HG03159 (cell line): ENCODE measurements around the gene GLRX.
A peak's percentile ranks its signal among the peaks of the same experiment; 100 is the strongest.
"Not testable (repeated sequence)": the region's sequence is repeated elsewhere in the genome, so short reads cannot be mapped to it uniquely, and the experiment has no call there.

Source experiments
- ATAC-seq: cut with Tn5 transposase; IDR thresholded peaks from one replicate; pipeline ENCODE4 v1.9.1; 2021; ENCODE audit warnings: mild to moderate bottlenecking, moderate library complexity; ENCODE audit not compliant: unreplicated experiment

Gene GLRX

GRCh38 chr5:95853490-95853889, 31.0 kb upstream of the GLRX start:
- no peak for ATAC-seq

DNA sequence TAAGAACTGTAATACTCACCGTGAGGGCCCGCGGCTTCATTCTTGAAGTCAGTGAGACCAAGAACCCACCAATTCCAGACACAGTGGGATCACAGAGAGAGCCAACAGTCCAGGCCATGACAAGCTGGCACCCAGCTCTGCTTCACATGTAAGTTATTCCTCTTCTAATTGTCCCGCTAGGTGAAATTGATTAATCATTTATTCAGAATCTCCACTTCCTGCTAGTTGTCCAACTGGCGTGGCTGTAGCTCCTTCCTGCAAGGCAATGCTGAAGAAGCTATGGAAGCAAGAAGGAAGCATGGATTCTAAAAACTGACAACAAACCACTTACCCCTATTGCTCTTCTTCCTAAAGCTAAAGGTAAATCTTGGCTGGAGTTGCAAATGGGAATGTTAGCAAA, 30.0 kb upstream of the GLRX start:
- ATAC-seq = no peak

GRCh38 chr5:95851141-95851540, 28.6 kb upstream of the GLRX start:
- ATAC-seq = not testable (repeated sequence)

GRCh38 chr5:95850391-95850894, 27.9 kb upstream of the GLRX start:
- ATAC-seq = no peak

- ATAC-seq = no peak
These were observed 26.2 kb upstream of the GLRX start for GRCh38 chr5:95848701-95849100.

DNA sequence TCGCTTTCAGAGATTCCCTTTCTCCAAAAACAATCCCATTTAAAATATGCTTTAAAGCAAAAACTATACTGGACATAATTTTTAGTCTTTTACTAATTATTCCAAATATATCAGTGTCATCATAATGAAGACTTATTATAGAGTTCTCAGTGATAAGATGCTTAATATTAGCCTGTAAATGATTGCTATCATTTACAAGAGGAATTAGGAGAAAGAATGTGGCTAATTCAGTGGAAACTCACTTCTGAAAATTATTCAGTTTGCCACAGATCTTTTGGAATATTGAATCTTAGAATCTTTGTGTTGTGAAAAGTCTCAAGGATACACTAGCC, 24.7 kb upstream of the GLRX start:
- no peak for ATAC-seq

DNA sequence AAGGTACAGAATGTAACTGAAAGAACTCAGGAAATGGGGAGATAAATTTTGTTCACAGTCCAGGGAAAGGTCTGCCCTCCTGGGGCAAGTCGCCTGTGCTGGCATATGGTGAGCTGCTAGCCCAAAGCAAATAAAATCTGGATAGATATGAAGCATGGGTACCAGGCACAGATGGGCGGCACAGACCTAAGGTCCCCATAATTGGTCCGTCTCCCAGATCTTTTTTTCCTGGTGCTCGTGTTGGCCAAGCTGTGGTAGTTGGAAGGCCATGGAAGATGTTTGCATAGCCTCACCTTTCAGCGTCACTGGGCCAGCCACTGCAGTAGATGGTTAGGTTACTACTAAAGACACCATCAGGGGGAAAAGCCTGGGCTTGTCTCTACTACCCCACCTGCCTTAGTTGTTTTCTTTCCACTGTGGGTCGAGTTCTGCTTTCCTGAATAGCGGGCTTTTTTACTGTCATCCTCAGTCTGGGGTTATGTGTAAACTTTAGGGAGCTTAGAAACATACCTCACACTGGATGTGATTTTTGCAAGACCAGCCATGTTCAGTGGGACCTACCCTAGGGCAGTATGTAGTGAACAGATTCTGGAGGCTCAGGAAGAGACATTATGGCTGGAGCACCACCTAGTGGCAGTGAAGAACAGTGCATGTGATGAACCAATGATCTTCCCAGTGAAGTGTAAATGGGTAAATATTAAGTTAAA, 24.2 kb upstream of the GLRX start:
- ATAC-seq = peak; percentile 61

DNA sequence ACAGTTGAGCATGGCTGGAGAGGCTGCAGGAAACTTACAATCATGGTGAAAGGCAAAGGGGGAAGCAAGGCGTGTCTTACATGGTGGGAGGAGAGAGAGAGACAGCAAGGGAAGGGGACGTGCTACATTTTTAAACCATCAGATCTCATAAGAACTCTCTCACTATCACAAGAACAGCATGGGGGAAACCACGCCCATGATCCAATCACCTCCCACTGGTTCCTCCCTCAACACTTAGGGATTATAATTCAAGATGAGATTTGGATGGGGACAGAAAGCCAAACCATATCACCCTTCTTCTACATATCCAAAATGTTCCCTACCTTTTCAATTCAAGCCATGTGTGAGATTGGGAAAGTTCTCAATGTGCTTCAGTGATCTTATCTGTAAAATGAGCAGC, 22.9 kb upstream of the GLRX start:
- ATAC-seq = no peak

DNA sequence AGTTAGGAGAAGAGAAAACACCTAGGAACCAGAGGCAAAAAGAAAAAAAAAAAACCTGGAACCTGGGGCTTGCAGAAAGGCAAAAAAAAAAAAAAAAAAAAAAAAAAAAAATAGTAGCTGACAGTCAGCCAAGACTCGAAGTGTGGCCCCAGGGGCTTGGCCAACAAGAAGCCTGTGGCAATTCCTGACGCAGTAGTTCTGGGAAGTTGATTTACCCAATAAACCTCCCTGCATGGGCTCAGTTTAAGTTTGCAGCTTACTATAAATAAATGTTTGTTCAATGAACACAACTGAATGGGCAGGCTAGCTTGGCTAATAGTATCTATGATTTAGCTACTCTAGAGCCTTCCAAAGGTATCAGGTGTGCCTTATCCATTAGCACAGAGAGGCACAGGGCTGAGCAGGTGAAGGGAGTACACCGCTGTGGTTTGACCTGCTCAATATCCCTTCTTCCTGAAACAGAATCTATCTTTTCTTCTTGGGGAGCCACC, 21.3 kb upstream of the GLRX start:
- no peak for ATAC-seq

DNA sequence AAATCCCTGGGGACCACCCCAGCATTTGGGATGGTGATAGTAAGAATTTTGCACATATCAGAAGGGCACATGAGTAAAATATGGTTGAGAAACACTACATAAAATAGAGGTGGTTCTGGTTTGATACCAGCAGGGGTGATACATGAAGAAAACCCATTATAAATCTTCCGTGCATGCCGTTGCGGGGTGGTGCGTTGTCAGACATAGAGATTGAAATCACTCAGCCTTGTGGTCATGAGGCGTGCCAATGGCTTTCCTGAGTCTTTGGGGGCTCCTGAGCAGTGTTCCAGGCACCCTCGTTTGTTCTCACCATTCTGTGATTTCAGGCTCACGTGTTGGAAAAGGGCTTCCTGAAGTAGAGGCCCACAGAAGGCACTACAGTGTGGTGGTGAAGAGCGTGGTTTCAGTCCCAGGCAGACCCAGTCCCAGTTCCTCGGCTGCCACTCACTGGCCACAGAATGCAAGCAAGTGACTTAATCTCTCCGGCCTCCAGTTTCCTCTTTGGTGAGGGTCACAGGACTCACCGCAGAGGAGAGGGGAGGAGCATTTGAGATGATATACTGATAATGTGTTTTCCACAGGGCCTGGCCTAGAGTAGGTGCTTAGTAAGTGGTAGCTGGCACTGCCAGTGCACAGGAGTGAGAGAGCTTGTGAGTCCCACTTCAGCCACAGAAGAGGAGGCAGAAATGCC, 20.5 kb upstream of the GLRX start:
- ATAC-seq = peak; percentile 82

DNA sequence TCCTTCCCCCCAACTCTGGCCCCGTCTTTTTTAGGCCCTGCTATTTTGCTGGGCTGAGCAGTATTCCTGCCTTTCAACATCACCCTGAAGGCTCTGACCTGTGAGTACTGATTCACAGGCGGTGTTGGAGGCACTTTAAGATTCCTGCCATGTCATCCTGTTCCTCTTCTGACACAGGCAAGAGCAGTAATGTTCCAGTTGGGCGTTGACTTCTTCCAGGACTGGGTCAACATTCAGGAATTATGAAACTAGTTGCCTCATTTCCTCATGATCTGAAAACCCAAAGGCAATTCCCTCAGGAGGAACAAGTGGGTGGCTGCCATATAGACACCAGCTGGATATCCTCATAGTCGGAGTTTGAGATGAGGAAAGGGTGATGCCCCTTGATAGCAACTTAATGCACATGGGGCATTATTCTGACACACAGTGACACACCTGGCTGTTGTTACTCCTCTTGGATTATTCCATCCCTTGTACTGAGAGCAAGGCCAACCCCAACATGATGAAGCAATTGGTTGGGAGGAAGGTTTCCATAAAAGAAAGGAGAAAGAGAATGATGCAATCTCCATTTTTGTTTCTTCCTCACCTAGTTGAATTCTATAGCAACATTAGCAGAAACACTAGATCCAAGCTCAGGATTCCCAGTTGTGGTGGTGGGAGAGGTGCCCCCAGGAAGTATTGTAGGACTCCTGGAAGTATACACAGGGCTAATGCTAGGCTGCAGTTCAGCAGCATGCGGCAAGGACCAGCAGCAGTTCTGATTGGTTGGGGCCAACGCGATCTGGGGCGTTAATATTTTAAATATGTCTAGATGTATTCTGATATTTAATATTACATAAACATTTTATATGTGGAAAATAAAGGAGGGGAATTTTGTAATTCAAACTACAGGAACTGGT, 19.6 kb upstream of the GLRX start:
- ATAC-seq = no peak

DNA sequence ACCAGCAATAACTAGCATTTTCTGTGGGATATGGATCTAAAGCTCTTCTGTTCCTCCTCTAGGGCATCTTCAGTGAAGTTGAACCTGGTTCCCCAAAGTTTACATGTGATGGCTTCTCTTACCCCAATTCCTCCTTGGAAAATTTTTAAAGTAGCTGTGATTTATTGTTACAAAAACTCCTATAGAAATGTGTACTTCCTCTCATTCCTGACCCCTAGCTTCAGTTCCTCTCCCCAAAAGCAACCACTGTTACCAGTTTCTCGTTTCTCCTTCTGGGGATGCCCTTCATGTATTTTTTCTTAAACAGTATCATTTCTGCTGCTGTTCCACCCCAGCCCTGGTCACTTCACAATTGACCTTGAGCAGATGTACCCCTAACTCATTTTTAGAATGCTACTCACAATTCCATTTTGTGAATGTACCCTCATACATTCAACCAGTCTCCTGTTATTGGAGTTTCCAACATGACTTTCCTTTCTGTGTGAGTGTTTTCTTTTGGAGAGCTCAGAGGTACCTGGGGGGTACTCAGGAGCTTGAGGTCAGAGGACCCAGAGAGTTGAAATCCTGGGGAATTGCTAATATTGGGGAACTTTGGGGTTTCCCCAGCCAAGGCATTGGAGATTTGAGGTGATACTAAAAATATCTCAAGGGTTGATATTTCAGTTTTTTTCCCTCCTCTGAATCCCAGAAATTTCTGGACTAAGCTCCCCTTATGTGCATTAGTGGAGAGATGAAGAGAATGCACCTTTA, 18.6 kb upstream of the GLRX start:
- no peak for ATAC-seq

- no peak for ATAC-seq
These were observed 17.1 kb upstream of the GLRX start for GRCh38 chr5:95839658-95840057.

DNA sequence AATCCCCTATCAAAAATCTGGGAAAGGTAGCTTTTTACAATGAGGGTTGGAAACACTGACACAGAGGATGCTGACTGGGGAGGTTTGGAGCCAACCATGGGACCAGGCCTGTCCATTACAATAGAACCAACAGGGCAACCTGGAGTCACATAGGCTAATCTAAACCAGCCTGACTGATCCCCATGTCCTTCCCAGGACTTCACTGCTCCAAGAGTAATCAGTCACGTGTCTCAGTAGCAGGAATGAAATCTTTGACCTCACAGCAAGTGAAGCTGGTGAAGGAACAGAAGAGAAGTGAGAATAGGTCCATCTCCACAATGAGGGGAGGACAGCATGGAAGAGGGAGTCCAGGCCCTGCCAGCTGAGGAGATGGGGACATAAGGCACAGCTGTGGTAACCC, 16.0 kb upstream of the GLRX start:
- no peak for ATAC-seq

DNA sequence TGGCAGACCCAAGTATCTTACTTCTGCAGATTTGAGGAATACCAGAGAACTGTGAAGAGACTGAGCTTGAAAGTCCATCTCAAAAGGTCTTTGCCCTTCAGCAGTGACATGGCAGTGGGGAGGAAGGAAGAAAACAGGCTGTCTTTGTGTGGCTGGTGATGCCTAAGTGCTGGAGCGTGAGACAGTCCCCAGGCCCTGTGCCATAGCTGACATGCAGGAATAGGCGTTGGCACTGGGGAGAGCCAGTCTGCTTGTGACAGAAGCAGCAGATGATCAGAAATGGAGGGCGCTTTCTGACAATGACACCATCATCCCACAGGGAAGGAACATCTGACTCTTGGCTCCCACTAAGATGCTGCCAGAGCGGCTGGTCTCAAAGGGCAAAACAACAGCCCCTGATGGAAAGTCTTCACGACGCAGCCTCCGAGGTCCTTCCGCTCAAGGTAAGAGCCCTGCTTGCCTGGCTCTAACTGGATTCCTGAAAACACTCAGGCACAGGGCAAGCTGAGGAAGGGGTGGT, 15.5 kb upstream of the GLRX start:
- no peak for ATAC-seq

DNA sequence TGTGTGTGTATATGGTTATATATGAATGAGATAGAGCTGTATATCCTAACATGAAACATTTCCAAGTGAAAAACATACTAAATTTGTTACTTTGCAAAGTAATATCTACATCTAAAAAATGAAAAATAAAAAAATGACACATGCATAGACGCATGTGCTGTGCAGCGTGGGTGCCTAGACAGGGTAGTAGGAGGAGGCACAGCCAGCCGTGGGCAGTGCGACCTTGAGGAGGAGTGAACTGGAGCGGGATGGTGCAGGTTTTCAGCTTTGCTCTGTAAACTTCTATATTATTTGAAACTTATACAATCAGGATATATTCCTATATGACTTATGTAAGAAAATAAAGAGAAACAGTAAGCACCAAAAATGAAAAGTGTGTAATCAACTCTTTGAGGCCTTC, 15.0 kb upstream of the GLRX start:
- no peak for ATAC-seq

DNA sequence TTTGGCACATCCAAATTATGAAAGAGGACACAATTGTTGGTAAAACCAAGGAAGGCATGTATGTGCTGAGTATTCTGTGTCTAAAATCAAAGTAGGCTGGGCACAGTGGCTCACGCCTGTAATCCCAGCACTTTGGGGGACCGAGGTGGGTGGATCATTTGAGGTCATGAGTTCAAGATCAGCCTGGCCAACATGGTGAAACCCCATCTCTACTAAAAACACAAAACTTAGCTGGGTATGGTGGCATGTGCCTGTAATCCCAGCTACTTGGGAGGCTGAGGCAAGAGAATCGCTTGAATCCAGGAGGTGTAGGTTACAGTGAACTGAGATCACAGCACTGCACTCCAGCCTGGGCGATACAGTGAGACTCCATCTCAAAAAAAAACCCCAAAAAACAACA, 14.4 kb upstream of the GLRX start:
- ATAC-seq = not testable (repeated sequence)

- ATAC-seq = no peak
These were observed 14.0 kb upstream of the GLRX start for GRCh38 chr5:95836544-95836943.

DNA sequence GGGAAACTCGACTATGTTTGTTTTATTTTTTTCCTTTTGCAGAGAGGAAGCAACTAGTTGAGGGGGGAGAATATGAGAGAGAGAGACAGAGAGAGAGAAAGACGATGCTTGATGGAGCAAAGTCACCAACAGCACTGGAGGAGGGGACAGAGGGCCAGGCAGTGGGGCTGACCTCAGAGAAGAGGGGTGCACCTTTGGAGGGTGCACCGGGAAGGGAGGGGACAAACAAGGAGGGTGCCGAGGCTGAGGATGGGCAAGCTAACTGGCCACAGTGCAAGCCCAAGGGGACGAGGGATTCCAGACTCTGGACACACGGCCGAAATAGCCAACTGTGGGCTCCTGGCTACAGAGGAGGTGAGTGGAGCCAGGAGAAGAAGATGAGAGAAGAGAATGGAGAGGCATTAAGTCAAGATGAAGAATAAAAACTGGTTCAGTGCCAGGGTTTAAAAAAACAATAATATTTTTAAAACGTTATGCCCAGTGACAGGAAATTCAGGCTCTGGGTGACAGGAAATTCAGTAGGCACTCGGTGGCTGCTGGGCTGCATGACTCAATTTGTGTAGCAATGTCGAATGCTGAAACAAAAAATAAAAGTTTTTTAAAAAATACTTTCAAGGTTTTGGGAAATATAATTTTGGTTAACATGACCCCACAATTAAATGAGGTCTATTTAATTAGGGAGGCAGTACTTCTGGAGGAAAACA, 13.3 kb upstream of the GLRX start:
- no peak for ATAC-seq

DNA sequence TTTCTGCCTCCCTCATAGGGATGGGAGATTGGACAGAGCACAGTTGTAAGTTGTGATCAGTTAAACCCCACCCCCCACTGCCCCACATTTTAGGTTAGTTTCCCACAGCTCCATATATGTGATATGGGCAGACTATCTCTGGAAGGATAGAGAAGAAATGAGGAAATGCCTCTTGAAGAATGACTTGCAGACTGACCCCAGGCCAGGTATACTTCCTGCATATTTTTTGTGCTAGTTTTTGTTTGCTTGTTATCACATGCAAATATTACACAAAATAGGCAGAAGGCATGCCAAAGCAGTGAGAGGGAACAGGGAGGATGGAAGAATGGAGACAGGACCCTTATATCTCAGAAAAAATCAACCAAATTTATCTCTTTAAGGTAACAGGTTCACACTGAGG, 10.1 kb upstream of the GLRX start:
- no peak for ATAC-seq
